GM19463 (cell line): Measurements from ENCODE around the gene KCNQ4.

Experiments
- ATAC-seq: cut with Tn5 transposase; IDR thresholded peaks from one replicate; pipeline ENCODE4 v1.9.1; 2021; ENCODE audit warnings: mild to moderate bottlenecking, moderate library complexity; ENCODE audit not compliant: unreplicated experiment

The KCNQ4 gene

GRCh38 chr1:40818264-40818961, 34.8 kb downstream of the KCNQ4 start:
- ATAC-seq, result peak; percentile 88

- no peak for ATAC-seq
These were observed 35.5 kb downstream of the KCNQ4 start for GRCh38 chr1:40819101-40819500.

- no peak for ATAC-seq
These were observed 36.7 kb downstream of the KCNQ4 start for GRCh38 chr1:40820251-40820797.

- ATAC-seq, result no peak
These were observed 37.5 kb downstream of the KCNQ4 start for GRCh38 chr1:40820911-40821693.

GRCh38 chr1:40822890-40823289, 39.3 kb downstream of the KCNQ4 start:
- ATAC-seq, result no peak

- no peak for ATAC-seq
These were observed 39.8 kb downstream of the KCNQ4 start for GRCh38 chr1:40823345-40823744.

GRCh38 chr1:40823983-40824382, 40.4 kb downstream of the KCNQ4 start:
- no peak for ATAC-seq

GRCh38 chr1:40824591-40825434, 41.2 kb downstream of the KCNQ4 start:
- ATAC-seq, result no peak

- ATAC-seq, result peak; percentile 92
These were observed 41.8 kb downstream of the KCNQ4 start for GRCh38 chr1:40825435-40825788.

GRCh38 chr1:40825996-40826395, 42.4 kb downstream of the KCNQ4 start:
- ATAC-seq, result no peak

- ATAC-seq, result no peak
These were observed 46.2 kb downstream of the KCNQ4 start for GRCh38 chr1:40829631-40830245.

GRCh38 chr1:40830419-40830943, 46.9 kb downstream of the KCNQ4 start:
- ATAC-seq, result no peak

- no peak for ATAC-seq
These were observed 47.6 kb downstream of the KCNQ4 start for GRCh38 chr1:40831001-40831732.

GRCh38 chr1:40833979-40834378, 50.4 kb downstream of the KCNQ4 start:
- no peak for ATAC-seq

GRCh38 chr1:40834968-40835545, 51.5 kb downstream of the KCNQ4 start:
- ATAC-seq, result no peak

GRCh38 chr1:40836283-40836682, 52.7 kb downstream of the KCNQ4 start:
- no peak for ATAC-seq

- no peak for ATAC-seq
These were observed 54.0 kb downstream of the KCNQ4 start for GRCh38 chr1:40837601-40838000.

GRCh38 chr1:40838045-40838979, 54.7 kb downstream of the KCNQ4 start:
- no peak for ATAC-seq
